ENCODE data around the gene ZNF324B.
A peak's percentile ranks its signal among the peaks of the same experiment; 100 is the strongest.
"Not testable (repeated sequence)": the region's sequence is repeated elsewhere in the genome, so short reads cannot be mapped to it uniquely, and the experiment has no call there.

ZNF324B gene

DNA sequence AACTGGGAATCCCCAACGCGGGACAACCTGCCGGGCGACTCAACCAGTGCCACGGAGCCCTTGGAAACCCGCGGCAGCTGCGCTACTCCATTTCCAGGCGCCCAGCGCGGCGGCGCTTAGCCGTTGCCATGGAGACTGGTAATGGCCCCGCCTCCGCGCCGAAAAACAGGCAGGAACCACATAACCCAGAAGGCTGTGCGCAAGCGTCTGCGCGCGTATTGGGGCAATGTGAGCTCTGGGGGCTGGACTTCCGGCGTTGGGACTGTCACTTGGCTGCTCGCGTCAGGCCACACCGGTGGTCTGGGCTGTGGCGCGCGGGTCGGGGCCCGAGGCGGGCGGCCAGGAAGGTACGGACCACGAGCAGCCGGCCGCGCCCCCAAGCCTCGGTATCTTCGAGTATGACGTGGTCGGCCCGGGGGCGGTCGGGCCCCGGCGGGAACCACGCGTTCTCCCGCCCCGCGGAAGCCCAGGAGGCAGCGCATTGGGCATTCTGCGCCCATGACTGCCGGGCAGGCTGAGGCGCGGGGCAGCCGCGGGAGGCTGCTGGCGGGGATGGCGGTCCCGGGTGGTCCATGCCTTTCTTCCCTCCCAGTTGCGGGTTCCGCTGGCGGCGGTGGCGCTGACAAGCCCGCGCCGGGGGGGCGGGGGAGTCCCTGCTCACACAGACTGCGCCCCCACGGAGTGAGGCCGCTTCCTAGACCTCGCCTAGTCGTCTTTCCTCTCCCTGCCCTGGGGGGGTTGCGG lies at the start of gene ZNF324B:
Gene ZNF324B, plus strand, starts transcription at position 265 of the 744 bp plus-strand sequence. CDS start 2,080 bp downstream, outside the sequence.
- DNase-seq (ENCODE audit: low read depth, low spot score): peak; percentile 83

- DNase-seq (ENCODE audit: low read depth, low spot score): no peak
Observed at GRCh38 chr19:58401840-58402421, 49.5 kb upstream of the ZNF324B start.

- DNase-seq (ENCODE audit: low read depth, low spot score): not testable (repeated sequence)
Observed at GRCh38 chr19:58403920-58404478, 47.4 kb upstream of the ZNF324B start.

DNA sequence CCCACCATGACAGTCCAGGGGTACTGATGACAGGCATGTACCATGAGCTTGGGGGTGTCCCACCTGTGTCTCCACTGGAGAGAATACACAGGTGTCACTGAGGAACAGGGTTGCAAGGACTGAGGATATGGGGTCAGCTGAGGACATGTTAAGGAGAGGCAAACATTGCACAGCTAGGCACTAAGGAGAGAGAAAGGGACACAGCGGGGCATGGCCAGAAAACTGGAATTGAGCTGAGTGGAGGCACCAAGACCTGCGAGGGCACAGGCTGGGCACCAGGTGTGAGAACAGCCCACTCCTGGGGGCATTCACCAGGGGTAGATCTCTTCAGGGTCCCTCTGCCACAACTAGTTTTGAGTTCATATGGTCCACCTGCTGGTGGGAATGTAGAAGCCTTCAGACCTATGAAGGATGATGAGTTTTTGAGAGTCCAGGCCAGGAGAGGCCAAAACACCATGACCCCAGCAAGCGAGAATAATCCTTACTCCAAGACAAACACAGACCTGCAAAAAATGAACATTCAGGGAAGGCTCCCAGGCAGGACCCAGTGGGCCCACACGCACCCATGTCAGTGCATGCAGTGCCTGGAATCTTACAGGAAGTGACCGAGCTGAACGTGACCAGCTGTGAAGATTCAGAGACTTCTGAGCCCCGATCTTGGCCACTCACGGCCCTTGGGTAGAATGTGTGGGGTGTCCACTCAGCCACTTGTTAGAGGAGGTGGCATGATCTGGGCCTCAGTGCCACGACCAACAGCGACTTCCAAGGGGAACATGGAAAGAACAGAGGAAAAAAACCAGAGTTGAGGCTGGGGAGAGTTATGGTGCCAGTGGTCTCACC lies 44.4 kb upstream of the ZNF324B start:
- no peak for DNase-seq (ENCODE audit: low read depth, low spot score)

- DNase-seq (ENCODE audit: low read depth, low spot score): no peak
Observed at GRCh38 chr19:58407658-58408151, 43.7 kb upstream of the ZNF324B start.

- peak; percentile 79 for DNase-seq (ENCODE audit: low read depth, low spot score)
Observed at GRCh38 chr19:58408152-58409009, 43.0 kb upstream of the ZNF324B start, which contains the start of gene ZNF584. ZNF584 (plus strand) TSS chr19:58408649; CDS start chr19:58409148, 499 bp downstream.

DNA sequence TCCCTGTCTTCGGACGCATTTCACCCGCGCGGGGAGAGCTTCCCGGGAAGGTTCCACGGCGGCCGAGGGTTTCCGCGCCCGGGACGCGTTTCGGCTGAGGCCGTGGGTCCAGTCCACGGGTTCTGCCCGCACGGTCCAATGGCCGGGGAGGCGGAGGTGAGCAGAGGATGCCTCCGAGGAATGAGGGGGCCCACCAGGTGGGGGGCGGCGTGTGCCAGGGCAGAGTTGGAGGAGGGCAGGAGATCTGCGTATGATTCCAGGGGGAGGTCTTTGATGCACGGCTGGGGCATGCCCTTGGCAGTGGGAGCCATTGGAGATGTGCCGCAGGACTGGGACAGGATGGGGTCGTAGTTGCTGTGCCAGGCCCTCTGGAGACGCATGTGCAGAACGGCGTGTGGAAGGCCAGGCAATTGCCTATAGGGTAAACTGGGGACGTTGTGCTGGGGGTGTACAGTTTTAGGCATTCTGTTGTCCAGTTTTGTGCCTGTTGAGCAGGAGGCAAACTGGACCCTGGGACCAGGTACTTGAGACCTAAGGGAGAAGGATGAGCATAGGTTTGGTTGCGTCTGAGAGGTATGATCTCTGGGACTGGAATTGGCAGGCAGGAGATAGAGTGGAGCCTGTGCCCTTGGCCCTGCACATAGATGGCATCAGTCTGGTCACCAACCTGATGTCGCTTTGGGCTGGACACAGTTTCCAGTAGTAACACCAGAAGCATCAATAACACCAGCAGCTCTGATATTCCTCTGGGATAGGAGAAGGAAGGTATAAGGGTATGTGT lies 42.2 kb upstream of the ZNF324B start:
- DNase-seq (ENCODE audit: low read depth, low spot score): no peak

GRCh38 chr19:58416604-58417003 lies 34.8 kb upstream of the ZNF324B start:
- no peak for DNase-seq (ENCODE audit: low read depth, low spot score)

GRCh38 chr19:58417071-58417470 lies 34.4 kb upstream of the ZNF324B start:
- no peak for DNase-seq (ENCODE audit: low read depth, low spot score)

GRCh38 chr19:58428617-58429016 lies 22.8 kb upstream of the ZNF324B start:
- DNase-seq (ENCODE audit: low read depth, low spot score): no peak

DNA sequence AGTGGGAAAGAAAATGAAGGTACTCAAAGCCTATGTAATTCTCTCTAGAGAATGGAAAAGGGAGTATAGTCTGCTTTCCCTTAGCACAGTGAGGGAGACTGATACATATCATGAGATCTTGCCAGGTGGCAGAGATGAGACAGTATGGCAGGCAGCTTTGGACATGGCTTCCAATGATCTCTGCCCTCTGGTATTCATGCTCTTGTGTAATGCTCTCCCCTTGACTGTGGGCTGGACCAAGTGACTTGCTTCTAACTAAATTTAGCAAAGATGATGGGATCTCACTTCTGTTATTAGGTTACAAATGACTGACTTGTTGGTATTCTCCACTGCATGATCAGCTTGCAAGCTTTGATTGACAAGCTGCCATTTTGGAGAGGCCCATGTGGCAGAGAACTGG lies 21.7 kb upstream of the ZNF324B start:
- no peak for DNase-seq (ENCODE audit: low read depth, low spot score)

GRCh38 chr19:58434217-58434616 lies 17.2 kb upstream of the ZNF324B start:
- DNase-seq (ENCODE audit: low read depth, low spot score): no peak

GRCh38 chr19:58439576-58440554 lies 11.6 kb upstream of the ZNF324B start, which contains the start of gene ZNF132:
ZNF132 (minus strand) TSS chr19:58440153; CDS start chr19:58439821, 332 bp downstream.
- DNase-seq (ENCODE audit: low read depth, low spot score): peak; percentile 99

DNA sequence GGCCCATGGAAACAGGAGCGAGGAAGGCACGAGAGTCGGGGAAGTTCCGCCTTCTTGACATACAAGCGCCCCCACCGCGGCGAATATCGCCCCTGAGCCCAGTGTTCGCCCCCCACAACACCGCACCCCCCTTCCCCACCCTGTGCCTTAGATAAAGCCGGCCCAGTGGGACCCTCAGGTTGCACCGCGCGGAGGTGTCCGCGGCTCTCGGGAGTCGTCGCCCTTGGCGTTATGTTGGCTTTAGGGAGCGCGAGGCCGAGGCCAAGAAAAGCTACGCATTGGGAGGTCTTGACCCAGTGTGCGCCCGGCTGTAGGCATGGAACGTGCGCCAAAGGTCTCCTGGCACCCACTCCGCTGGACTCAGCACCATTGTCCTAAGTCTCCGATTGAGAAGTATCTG lies 10.9 kb upstream of the ZNF324B start:
- no peak for DNase-seq (ENCODE audit: low read depth, low spot score)

GRCh38 chr19:58442986-58443385 lies 8.4 kb upstream of the ZNF324B start:
- DNase-seq (ENCODE audit: low read depth, low spot score): not testable (repeated sequence)

DNA sequence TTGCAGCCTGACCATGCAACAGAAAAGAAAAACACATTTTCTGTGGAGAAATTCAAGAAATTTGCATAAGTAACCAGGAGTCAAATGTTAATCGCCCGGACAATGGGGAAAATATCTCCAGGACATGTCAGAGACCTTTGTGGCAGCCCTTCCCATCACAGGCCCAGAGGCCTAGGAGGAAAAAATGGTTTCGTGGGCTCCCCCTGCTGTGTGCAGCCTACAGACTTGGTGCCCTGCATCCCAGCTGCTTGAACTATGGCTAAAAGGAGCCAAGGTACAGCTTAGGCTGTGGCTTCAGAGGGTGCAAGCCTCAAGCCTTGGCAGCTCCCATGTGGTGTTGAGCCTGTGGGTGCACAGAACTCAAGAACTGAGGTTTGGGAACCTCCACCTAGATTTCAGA lies 2.6 kb upstream of the ZNF324B start:
- DNase-seq (ENCODE audit: low read depth, low spot score): not testable (repeated sequence)

DNA sequence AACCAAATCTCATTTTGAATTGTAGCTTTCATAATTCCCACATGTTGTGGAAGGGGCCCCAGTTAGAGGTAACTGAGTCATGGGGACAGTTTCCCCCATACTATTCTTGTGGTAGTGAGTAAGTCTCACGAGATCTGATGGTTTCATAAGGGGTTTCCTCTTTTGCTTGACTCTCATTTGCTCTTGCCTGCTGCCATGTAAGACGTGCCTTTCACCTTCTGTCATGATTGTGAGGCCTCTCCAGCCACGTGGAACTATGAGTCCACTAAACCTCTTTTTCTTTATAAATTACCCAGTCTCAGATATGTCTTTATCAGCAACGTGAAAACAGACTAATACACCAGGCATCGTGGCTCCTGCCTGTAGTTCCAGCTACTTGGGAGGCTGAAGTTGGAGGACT lies 1.4 kb upstream of the ZNF324B start:
- DNase-seq (ENCODE audit: low read depth, low spot score): not testable (repeated sequence)

- DNase-seq (ENCODE audit: low read depth, low spot score): no peak
Observed at GRCh38 chr19:58450856-58451357, 515 bp upstream of the ZNF324B start.
